GM12874 (cell line): Measurements from ENCODE around the gene MAN2C1.

ENCODE experiments used
- TF ChIP-seq, protein P1 (sequence below): IDR thresholded peaks from 2 replicates; pipeline ENCODE4 v1.5.1; 2011; ENCODE audit warnings: low read depth, mild to moderate bottlenecking, control low read depth, low read length, moderate library complexity; ENCODE audit not compliant: insufficient read depth

The MAN2C1 gene

DNA sequence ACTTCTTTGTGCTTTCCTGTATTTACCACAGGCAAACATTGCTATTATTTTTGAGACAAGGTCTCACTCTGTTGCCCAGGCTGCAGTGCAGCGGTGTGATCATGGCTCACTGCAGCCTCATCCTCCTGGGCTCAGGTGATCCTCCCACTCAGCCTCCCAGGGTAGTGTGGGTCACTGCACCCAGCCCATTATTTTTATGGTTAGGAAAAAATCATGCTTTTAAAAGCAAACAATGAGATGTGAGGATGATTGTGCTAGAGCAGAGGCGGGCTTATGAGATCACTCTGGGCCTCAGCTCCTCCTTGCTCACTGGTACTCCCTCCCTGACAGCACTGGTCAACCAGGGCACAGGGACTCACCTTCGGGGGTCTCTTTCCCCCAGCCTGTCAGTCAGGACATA is 2.2 kb downstream of the MAN2C1 start:
- TF ChIP-seq, protein P1, sequence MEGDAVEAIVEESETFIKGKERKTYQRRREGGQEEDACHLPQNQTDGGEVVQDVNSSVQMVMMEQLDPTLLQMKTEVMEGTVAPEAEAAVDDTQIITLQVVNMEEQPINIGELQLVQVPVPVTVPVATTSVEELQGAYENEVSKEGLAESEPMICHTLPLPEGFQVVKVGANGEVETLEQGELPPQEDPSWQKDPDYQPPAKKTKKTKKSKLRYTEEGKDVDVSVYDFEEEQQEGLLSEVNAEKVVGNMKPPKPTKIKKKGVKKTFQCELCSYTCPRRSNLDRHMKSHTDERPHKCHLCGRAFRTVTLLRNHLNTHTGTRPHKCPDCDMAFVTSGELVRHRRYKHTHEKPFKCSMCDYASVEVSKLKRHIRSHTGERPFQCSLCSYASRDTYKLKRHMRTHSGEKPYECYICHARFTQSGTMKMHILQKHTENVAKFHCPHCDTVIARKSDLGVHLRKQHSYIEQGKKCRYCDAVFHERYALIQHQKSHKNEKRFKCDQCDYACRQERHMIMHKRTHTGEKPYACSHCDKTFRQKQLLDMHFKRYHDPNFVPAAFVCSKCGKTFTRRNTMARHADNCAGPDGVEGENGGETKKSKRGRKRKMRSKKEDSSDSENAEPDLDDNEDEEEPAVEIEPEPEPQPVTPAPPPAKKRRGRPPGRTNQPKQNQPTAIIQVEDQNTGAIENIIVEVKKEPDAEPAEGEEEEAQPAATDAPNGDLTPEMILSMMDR, result no peak

DNA sequence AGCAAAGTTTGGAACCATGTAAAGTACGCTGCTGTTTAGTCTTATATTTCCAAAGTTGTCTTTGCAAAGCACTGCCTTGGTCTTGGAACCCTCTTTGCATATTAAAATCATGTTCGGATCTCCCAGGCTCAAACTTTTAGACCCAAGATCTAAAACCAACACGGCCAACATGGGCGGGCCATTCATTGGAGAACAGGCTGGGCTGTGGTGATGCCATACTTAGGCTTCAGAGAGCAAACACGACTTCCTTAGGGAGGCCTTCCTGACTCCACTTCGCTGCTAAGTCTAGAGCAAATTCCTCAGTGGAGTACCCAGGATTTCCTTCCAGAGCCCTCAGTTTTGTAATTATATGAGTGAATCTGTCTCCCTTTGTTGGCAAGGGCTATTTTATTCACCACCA is 3.5 kb downstream of the MAN2C1 start:
- TF ChIP-seq, protein P1, result no peak

DNA sequence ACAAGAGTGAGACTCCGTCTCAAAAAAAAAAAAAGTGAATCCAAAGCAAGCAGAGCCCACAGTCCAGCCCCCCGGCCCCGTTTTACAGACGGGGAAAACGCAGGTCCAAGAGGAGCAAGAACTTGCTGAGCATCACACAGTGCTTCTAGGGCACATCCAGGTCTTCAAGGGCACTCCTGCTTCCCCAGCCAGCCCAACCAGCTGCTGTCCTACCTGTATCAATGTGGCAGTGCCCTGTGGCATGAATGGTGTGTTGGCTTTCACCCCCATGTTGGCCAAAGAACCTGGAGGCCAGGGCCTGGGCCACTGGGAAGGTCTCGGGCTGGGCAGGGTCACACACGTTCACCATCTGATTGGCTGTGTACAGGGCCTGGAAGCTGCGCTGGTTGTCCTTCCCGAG is 4.6 kb downstream of the MAN2C1 start:
- TF ChIP-seq, protein P1, result no peak

DNA sequence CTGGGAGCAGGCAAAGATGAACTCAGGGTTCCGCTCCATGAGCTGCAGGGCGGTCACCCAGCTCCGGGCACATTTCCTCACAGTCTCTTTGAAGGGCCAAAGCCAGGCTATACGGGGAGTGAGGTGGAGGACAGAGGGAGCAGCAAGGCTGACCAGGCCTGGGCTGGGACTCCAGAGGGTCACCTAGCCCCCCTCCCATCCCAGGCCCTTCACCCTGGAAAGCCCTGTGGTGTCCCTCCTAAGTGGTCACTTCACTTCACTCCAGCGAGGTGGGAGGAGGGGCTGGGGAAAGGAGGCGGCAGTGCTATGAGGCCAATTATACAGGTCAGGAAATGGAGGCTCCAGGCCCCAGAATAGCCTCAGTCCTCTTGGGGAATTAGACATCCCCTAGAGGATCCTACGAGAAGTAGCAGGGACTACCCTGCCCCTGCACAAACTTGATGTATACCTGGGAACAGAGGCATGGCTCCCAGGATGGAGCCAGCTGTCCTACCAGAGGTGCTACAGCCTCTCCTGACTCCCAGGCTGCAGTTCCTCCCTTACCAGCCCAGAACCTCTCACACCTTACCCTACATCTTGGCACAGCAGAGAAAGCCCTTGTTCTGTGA is 5.7 kb downstream of the MAN2C1 start:
- TF ChIP-seq, protein P1, result no peak

DNA sequence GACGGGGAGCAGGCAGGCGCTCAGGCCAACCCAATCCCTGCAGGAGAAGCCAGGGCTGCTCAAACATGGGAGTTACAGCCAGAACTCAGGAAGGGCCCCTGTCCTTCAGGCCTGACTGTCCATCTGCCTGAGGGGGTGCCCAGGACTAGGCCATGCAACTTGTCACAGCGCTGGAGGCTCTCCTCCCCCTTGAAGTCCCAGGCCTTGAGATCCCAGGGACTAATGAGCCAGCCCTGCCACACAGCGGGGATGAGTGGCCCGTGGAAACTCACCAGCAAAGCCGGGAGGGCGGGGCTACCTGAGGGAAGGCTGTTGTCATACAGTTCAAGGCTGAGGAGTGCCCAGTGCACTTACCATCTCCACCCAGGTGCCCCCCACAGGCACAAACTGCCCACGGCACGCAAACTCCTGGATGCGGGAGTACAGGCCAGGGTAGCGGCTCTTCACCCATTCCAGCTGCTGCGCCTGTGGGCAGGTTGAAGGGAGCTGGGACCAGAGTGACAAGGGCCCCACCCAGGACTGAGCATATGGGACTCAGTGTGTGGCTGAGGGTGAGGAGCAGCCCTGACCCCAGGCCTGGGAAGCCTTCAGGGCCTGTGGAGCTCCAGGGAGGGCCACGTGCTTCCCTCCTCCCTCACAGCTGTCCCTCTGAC is 6.3 kb downstream of the MAN2C1 start:
- TF ChIP-seq, protein P1, result no peak

DNA sequence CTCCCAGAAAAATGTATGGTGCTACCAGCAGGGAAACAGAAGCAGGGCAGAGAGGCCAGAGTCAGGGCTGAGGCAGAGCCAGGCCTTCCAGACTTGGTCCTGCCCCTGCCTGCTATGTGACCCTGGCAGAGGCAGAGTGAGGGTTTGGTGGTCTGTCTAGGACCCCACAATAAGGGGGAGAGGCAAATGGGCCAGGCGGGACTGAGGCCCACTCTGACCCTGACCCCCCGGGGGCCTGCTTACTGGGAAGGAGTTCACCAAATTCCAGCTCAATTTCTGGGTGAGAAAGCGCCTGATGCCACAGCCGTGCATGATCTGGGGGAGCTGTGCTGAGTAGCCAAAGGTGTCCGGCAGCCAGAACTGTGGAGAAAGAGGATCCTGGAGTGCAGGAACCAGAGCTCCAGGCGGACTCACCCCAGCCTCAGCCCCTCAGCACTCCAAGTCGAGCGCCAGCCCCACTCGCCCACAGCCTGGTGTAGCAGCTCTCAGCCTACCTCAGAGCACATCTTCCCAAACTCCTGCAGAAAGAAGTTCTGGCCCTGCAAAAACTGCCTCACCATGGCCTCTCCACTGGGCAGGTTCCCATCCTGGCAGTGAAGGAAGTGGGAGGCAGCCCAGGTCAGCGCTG is 6.9 kb downstream of the MAN2C1 start:
- TF ChIP-seq, protein P1, result no peak

DNA sequence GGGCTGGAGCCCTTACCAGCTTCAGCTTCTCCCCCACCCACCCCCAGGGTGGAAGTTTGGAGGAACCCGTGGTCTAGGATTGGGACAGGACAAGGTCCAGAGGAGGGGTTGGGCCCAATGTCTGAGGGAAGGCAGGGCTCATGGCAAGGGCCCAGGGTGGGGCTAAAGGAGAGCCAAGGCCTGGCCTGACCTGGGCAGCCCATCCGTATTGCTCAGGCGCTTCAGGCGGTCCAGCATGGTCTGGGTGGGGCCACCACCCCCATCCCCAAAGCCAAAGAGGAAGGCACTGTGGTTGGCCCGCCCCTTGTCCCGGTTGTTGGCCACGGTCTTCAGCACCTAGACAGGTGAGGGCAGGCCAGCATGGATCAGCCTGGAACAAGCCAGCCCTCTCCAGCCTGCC is 7.6 kb downstream of the MAN2C1 start:
- TF ChIP-seq, protein P1, result no peak
